ENCODE data around the gene ADCY7.

ADCY7 gene

DNA sequence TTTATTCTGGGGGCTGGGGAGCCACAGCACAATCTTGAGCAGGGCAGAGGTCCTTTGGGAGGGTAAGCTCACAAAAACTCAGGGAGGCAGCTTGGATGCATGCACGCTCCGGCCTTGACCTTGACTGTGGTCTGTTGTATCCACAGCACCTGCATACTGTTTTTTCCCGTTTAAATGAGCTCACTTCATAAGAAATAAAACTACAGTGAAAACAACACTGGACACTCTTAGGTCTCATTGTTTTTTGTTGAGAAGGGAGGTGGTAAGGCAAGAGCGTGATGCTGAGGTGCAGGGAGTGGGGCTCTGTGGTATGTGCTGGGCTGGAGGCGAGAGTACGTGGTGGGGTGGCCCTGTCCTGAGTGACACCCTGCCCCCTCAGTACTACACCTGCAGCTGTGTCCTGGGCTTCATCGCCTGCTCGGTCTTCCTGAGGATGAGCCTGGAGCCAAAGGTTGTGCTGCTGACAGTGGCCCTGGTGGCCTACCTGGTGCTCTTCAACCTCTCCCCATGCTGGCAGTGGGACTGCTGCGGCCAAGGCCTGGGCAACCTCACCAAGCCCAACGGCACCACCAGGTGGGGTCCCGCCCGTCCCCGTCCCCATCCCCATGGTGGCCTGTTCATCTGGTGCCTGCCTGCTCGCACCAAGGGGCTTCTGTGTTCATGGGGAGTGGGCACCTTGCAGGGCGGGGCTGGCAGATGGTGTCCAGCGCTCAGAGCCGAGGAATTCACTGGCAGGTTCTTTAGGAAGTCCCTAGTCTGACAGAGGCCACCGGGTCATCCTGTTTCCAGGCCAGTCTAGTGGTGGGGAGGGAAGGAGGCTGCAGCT, 44.2 kb downstream of the ADCY7 start:
- in situ Hi-C loops (cut with MboI; ENCODE audit: low sequenced_read_pairs) = no loop called here

DNA sequence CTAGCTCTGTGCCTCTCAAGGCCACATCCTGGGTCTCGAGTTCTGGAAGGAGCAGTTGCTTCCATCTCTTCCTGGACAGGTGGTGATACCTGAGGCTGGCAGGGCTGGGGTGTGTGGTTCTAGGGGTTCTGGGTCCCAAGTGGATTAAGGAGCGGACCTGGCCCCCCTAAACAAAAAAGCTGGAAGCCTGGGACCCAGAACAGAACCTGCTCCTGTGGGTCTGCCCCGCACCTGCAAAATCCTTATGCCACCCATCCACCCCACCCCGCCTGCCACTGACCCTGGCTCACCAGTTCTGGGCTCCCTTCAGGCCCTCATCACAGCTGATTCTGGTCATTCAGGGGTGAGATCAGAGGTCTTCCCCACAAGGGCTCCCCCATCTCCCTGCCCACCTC, 44.8 kb downstream of the ADCY7 start:
- in situ Hi-C loops (cut with MboI; ENCODE audit: low sequenced_read_pairs) = no loop called here

DNA sequence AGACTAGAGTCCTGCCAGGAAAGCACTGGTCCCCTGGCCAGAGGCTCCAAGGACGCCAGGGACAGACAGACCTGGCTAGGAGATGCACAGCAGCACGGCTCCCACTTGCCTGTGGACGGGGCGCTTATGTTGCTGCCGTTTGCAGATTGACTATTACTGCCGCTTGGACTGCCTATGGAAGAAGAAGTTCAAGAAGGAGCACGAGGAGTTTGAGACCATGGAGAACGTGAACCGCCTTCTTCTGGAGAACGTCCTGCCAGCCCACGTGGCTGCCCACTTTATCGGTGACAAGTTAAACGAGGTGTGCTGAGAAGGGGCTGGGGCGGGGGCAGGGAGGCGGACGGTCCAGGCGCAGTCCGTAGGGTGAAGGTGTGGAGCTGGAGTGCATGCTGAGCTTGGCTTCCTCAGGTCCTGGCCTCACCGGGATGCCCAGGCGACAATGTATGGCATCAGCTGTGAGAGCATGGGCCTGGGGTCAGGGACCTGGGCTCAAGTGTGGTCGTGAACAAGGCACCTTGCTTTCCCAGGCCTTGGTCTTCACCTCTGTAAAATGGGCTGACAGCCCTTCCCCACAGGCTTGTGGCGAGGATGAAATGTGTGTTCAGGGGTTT, 45.6 kb downstream of the ADCY7 start:
- in situ Hi-C loops (cut with MboI; ENCODE audit: low sequenced_read_pairs) = no loop called here

DNA sequence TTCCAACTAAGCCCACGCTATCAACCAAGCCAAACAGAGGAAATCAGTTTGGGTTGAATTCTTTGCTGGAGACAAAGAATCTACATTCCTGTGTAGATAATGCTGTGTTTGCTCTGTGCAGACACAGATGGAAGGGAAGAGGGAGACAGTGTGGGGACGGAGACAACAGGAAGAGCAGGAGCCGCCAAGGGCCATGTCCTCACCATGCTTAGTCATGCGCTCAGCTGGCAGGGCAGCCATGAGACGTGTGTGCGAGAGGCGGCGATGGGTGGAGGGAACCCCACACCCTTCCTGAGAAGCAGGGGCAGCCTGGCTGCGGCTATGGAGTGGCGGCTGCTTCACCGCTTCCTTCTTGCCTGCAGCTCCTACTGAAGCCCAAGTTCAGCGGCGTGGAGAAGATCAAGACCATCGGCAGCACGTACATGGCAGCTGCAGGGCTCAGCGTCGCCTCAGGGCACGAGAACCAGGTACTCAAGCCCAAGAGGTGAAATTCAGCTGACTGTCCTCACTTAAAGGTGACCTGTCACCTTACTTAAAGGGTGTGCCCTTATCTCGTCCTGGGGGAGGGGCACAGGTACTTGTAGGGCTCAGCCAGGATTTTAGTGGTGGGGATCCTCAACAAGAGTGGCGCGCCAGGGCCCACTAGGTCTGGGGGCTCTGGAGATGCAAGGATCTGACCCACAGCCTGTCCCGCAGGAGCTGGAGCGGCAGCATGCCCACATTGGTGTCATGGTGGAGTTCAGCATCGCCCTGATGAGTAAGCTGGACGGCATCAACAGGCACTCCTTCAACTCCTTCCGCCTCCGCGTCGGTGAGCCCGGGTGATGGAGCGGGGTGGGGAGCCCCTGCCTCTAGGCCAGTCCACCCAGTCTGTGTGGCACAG, 47.5 kb downstream of the ADCY7 start:
- in situ Hi-C loops (cut with MboI; ENCODE audit: low sequenced_read_pairs) = no loop called here

DNA sequence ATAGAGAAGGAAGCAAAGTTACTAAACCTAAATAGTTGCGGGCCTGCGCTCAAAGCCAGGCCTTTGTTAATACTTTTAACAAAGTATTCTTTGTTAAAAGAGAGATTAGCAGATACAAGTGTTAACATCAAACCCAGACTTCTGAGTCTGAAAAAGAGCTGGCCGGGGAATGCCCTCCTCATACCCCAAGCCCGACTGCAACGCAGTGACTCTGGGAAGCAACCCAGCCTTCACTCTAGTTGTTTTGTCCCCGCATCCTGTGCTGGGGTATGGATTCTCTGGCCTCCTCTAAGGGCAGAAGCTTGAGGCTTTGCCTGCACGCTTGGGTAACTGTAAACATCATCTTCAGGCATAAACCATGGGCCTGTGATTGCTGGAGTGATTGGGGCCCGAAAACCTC, 48.3 kb downstream of the ADCY7 start:
- in situ Hi-C loops (cut with MboI; ENCODE audit: low sequenced_read_pairs) = no loop called here

DNA sequence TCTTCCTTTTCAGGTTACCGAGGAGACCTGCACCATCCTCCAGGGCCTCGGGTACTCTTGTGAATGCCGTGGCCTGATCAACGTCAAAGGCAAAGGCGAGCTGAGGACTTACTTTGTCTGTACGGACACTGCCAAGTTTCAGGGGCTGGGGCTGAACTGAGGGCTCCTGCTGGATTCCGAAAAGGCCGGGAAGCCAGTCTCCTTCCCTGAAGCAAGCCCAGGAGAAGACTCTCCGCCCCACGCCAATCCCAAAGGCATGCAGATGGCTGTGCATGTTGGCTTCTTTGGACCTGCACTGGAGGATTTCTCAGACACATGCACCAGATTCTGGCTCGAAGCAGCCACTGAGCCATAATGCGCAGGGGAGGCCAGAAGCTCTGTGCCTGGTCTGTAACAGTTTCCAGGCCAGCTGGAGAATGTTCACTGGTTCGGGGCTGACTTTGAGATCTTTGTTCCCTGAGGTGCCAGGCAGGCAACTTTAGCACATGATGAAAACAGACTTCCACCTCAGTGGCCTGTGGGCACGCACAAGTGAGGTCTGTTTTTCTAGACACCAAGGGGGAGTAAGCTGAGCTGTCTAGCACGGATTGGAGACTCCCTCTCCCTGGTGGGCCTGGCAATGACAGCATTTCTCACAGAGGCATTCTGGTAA, 49.1 kb downstream of the ADCY7 start:
- in situ Hi-C loops (cut with MboI; ENCODE audit: low sequenced_read_pairs) = no loop called here

DNA sequence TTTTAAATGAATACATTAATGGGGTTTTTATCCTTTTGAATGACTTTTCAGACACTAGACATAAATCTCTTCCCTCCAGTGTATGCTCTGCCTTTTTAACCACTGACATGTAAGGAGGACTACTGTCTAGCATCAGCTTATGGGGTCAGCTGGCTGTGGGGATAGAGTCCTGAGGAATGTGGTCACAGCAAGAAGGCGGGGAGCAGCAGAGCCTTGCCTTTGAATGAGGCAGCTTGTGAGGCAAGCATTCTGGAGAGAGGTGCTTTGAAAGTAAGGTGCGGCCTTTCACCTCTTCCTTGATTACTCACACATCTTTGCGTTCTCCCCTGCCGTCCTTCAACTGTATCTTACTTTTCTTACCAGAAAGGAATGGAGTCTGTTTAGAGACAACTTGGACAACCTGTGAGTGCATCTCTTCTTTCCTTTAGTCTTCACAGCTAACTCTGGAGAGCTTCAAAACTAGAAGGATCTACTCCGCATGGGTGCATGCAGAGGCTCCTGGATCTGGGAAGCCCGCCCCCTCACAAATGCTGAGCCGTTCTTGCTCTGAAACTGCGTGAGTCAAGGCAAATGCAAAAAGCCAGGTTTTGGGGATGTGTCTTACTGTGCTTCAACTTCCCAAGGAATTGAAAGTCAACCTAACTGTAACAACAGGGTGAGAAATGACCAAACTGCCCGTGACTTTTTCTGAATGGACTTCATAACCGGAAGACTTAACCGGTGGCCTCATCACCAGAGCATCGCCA, 49.9 kb downstream of the ADCY7 start:
- in situ Hi-C loops (cut with MboI; ENCODE audit: low sequenced_read_pairs) = no loop called here

DNA sequence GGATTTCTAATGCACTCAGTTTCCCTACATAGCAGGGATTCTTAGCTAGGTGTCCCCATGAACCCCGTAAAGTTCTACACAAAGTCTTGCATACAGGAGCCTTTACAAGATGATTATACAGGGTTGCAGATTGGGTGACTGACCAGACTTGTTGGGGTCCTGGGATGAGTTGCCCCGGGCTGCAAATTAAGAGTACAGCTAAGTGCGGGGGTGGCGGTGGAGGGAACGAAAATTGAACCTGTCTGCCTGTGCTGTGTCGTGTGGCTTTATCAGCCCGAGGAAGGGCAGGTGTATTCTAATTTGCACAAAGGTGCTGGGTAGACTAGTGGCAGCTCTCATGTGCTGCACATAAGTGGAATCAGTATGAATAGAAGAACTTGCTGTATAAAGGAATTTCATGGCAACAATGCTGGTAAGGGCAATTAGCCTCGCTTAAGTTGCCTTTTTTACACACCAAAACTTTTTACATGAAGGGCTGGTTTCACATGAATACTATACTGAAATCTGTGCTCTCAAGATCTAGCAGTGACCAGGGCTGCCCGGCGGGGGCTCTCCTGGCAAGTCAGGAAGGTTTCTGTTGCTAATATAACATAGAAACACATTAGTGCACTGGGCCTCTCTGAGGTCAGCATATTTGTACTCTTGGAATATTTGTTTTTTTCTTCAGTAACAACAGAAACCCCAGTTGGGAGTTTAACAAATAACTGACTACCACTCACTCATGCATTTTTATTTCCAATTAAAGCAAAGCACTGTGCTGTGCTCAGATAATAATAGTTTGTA, 50.7 kb downstream of the ADCY7 start:
- in situ Hi-C loops (cut with MboI; ENCODE audit: low sequenced_read_pairs) = no loop called here

DNA sequence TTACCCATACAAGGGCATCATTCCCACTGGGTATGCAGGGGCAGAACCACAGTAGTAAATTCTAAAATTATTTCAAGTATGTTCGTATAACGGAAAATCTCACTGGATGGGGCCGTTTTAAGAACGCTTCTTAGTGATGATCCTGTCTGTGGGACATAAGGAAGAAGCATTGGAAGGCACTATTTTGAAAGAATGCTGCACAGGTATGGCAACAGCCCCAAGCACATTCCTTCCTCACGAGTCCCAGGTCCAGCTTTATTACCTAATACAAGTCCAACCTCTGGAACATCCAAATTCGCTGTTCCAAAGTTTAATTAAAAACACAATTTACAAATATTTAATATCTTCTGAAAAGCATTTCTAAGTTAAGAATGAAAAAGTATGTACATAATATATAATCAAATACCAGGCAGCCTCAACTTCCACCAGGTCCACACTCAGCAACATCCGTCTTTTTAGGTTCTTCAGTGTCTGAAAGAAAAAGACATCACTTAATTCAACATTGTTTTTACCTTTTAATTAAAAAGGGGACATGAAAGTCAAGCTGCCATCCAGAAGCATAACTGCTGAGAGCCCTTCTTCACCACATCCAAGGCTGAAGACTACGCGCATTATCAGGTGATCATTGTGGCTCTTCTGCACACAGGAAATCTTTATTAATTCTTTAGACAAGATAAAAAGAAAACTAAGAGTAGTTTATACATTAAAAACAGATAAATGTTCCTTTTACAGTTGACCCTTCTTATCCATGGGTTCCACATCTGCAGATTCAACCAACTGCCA, 52.6 kb downstream of the ADCY7 start:
- in situ Hi-C loops (cut with MboI; ENCODE audit: low sequenced_read_pairs) = no loop called here

DNA sequence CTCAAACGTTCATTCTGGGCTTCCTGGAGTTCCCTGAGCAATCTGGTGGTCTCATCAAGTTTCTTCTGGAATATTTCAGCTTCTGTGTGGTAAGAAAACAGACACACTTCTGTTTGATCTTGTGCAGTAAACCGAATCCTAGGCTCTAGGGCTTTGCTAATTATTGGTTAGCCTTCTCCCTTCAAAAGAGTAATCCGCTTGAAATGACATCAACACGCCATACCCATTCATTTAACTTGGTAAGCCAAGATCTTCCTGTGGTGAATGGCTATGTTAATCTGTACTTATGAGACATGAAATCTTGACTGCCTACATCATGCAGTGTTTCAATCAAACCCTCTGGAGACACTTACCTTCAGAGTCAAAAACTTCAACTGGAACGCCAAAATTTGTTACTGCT, 54.0 kb downstream of the ADCY7 start:
- in situ Hi-C loops (cut with MboI; ENCODE audit: low sequenced_read_pairs) = no loop called here

DNA sequence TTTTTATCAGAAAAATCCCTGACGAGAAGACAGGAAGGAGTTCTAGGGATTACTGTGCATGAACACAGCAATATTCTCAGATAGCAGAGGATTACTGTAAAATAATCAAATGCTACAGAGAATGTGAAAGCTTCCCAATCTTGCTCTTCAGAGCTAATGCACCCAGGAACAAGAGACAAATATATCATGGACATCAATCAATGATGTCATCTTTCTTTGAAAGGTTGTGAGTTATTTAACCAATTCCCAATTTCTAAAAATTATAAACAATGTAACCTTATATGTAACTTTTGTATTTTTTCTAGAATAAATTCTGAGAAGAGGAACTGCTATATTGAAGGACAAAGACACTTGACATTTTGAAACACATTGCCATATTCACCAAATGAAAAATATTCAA, 56.0 kb downstream of the ADCY7 start:
- in situ Hi-C loops (cut with MboI; ENCODE audit: low sequenced_read_pairs) = no loop called here

DNA sequence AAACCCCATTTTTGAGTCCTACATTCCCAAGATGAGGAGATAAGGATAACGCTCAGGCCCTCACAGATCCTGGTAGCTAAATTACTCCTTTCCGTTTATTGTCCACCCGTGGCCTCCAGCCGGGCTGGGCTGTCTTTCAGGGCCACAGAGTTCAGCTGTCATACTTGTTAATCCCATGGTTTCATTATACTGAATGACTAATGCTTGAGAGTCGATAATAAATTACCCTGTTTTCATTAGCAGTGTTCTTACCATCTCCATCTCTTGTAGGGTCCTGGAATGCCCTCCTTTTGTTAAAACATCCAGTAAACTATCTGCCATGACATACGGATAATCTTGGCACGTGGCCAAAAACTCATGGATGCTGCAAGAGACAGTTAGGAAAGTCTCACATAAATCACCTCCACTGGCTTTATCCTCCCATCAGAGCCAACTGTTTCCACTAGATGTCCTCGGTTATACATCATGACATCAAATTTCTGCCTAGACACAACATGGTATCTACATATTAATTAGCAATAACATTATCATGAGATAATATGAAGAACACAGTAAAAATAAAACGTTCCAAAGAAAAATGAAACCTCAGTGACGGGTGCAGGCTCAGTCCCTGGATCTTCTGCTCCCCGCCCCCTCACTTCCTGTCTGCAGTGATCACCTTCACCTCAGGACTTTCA, 57.1 kb downstream of the ADCY7 start:
- in situ Hi-C loops (cut with MboI; ENCODE audit: low sequenced_read_pairs) = no loop called here

DNA sequence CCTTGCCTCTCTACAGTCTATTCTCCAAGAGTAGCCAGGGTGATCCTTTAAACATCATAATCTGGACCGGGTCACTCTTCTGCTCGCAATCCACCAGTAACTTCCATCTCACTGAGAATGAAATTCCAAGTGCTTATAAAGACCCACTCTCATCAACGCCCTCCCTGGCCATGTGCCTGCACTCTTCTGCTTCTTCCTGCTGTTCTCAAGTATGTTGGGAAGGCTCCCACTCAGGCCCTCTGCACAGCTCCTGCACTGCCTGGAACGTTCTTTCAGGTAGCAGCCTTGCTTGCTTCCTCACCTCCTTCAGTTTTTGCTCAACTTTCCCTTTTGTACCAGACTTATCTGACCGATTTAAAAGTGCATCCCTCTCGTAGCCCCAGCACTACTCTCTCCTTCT, 58.0 kb downstream of the ADCY7 start:
- in situ Hi-C loops (cut with MboI; ENCODE audit: low sequenced_read_pairs) = no loop called here

DNA sequence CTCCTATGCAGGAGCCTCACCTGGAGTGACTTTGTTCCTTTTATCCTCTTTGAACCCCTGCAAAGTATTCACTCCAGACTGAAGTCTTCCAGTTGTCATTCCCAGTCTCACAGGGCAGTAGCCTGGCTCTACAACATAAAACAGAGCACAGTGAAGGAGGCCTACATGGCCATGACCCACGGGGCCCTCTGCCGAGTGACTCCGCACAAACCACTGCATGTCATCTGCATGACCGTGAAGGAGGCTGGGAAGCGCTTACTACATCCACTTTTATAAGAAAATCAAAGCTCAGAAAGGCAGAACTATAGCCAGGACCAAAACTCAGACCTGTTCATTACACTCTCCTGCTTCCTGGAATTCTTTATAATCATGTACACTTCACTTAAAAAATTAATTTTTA, 59.9 kb downstream of the ADCY7 start:
- in situ Hi-C loops (cut with MboI; ENCODE audit: low sequenced_read_pairs) = no loop called here

DNA sequence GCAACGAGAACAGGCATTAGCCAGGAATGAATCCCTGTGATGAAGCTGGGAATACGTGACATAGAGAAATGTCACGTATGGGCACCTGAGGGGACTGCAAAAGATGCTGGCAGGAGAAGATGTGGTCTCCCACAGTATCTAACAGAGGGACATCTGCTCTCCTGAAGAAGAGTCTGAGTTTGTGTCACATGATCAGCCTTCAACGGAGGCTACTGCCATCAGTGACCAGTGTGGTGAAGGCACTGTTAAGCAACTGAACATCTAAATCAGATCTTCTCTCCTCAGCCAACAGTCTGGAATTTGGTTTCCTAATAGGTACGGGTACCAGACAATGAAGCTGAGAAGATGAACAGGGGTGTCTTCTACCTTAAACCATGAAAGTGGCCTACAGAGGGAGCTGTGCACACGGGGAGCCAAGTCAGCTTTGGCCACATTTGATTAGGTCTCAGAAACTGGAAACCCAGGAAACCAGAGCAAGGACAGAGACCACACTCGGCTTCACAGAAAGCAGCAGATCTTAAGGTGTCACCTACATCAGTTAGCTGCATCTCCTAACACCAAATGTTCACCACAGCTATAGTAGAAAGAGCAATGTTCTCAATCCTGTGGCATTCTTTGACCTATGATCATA, 60.6 kb downstream of the ADCY7 start:
- in situ Hi-C loops (cut with MboI; ENCODE audit: low sequenced_read_pairs) = no loop called here

DNA sequence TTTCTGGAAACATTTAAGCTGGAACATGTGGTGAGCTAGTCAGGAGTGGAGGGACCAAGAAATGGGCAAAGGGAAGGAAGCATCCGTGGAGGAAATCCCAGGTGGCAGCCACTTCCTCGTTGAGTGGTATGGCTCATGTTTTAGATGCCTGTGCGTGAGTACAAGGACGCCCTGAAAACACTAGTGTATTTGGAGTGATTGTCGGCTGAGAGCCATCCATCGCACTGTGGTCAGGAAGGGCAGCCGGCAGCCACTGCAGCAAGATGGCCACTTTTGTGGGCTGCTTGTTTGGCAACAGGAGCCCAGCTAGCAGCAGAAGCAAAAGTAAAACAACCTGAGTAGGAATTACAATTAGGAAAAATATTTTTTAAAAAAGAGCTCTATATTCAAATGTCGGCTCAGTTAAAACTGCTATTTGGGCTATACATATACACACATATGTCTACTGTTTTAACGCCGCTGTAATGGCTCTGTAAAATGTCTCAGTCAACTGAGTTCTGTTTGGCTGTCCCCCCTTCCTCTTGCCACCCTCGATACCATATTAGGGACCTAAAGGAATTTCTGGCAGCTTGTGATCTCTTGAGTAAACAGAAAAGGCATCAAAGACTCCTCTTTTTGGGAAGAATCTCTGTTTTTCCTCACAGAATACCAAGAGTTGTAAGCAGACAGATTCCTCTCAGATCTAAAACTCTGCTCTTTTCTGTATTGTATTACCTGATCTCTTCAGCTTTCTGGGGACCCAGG, 63.3 kb downstream of the ADCY7 start:
- in situ Hi-C loops (cut with MboI; ENCODE audit: low sequenced_read_pairs) = no loop called here

DNA sequence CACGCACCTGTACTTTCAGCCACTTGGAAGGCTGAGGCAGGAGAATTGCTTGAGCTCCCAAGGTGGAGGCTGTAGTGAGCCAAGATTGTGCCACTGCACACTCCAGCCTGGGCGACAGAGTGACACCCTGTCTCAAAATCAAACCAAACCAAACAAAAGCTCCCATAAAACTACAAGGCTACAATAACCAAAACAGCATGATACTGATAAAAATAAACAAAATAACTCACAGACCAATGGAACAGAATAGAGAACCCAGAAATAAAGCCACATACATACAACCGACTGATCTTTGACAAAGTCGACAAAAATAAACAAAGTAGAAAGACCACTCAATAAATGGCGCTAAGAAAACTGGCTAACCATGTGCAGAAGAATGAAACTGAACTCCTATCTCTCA, 65.2 kb downstream of the ADCY7 start:
- in situ Hi-C loops (cut with MboI; ENCODE audit: low sequenced_read_pairs) = no loop called here
